Measurements from ENCODE around the gene PLCB4. TPM values are rescaled to one million over a fixed set of nuclear protein-coding genes. Genes with fewer than 3 reads are reported as not detected.

PLCB4 gene
- total RNA-seq, 1 experiment from 2014 or later: not detected

- Histone ChIP-seq H3K27ac (ENCODE audit: low read length) (no peak overlapping the region), H3K4me3 (ENCODE audit: low read length) (no peak overlapping the region), H3K9me3 (ENCODE audit: low read length) (peaks cover 12% of the 10 kb centered on the region), H3K27me3 (ENCODE audit: low read length) (no peaks in the 10 kb centered on the region), H3K4me1 (ENCODE audit: low read length) (no peaks in the 10 kb centered on the region), H3K9me2 (replicated peaks; ENCODE audit: insufficient read depth, low read length) (no peaks in the 10 kb centered on the region), H3K4me2 (ENCODE audit: low read depth, low read length, poor library complexity, severe bottlenecking) (no peak overlapping the region), H4K20me1 (ENCODE audit: insufficient read depth, low read depth, low read length) (no peaks in the 10 kb centered on the region), H2AFZ (ENCODE audit: low read length) (no peak overlapping the region), H3K79me2 (ENCODE audit: low read length) (no peaks in the 10 kb centered on the region), H3K36me3 (ENCODE audit: insufficient read depth, low read length) (no peaks in the 10 kb centered on the region), H3K9ac (ENCODE audit: low read length) (no peak overlapping the region)
- no peak for DNase-seq
Measured at GRCh38 chr20:9207253-9207652, 138.4 kb downstream of the PLCB4 start.

GRCh38 chr20:9210356-9210755 lies 141.5 kb downstream of the PLCB4 start:
- no peaks in the 10 kb centered on the region for H3K79me2 ChIP-seq (ENCODE audit: low read length)
- H3K27ac ChIP-seq (ENCODE audit: low read length): no peak overlapping the region
- no peak overlapping the region for H3K4me3 ChIP-seq (ENCODE audit: low read length)
- DNase-seq: no peak
- no peaks in the 10 kb centered on the region for H3K27me3 ChIP-seq (ENCODE audit: low read length)
- H3K9ac ChIP-seq (ENCODE audit: low read length): no peak overlapping the region
- no peaks in the 10 kb centered on the region for H3K4me1 ChIP-seq (ENCODE audit: low read length)
- no peak overlapping the region for H3K4me2 ChIP-seq (ENCODE audit: low read depth, low read length, poor library complexity, severe bottlenecking)
- H4K20me1 ChIP-seq (ENCODE audit: insufficient read depth, low read depth, low read length): no peaks in the 10 kb centered on the region
- no peaks in the 10 kb centered on the region for H3K36me3 ChIP-seq (ENCODE audit: insufficient read depth, low read length)
- H3K9me3 ChIP-seq (ENCODE audit: low read length): peaks cover 16% of the 10 kb centered on the region
- H2AFZ ChIP-seq (ENCODE audit: low read length): no peak overlapping the region
- no peaks in the 10 kb centered on the region for H3K9me2 ChIP-seq (replicated peaks; ENCODE audit: insufficient read depth, low read length)

GRCh38 chr20:9211016-9211760 lies 142.3 kb downstream of the PLCB4 start:
- no peaks in the 10 kb centered on the region for H3K4me1 ChIP-seq (ENCODE audit: low read length)
- DNase-seq: no peak
- no peak overlapping the region for H3K4me3 ChIP-seq (ENCODE audit: low read length)
- H2AFZ ChIP-seq (ENCODE audit: low read length): no peak overlapping the region
- no peaks in the 10 kb centered on the region for H3K9me2 ChIP-seq (replicated peaks; ENCODE audit: insufficient read depth, low read length)
- H3K4me2 ChIP-seq (ENCODE audit: low read depth, low read length, poor library complexity, severe bottlenecking): no peak overlapping the region
- no peaks in the 10 kb centered on the region for H3K27me3 ChIP-seq (ENCODE audit: low read length)
- no peak overlapping the region for H3K9ac ChIP-seq (ENCODE audit: low read length)
- H3K36me3 ChIP-seq (ENCODE audit: insufficient read depth, low read length): no peaks in the 10 kb centered on the region
- H3K79me2 ChIP-seq (ENCODE audit: low read length): no peaks in the 10 kb centered on the region
- peaks cover 9% of the 10 kb centered on the region; the same call in 1 of the 2 replicates for H3K9me3 ChIP-seq (ENCODE audit: low read length)
- H4K20me1 ChIP-seq (ENCODE audit: insufficient read depth, low read depth, low read length): no peaks in the 10 kb centered on the region
- H3K27ac ChIP-seq (ENCODE audit: low read length): no peak overlapping the region

GRCh38 chr20:9212735-9213134 lies 143.8 kb downstream of the PLCB4 start:
- no peaks in the 10 kb centered on the region for H3K4me1 ChIP-seq (ENCODE audit: low read length)
- no peaks in the 10 kb centered on the region for H3K79me2 ChIP-seq (ENCODE audit: low read length)
- no peak overlapping the region for H3K27ac ChIP-seq (ENCODE audit: low read length)
- no peak overlapping the region for H3K9ac ChIP-seq (ENCODE audit: low read length)
- H2AFZ ChIP-seq (ENCODE audit: low read length): no peak overlapping the region
- DNase-seq: no peak
- H3K36me3 ChIP-seq (ENCODE audit: insufficient read depth, low read length): no peaks in the 10 kb centered on the region
- no peaks in the 10 kb centered on the region for H3K27me3 ChIP-seq (ENCODE audit: low read length)
- no peaks in the 10 kb centered on the region for H4K20me1 ChIP-seq (ENCODE audit: insufficient read depth, low read depth, low read length)
- no peak overlapping the region for H3K4me3 ChIP-seq (ENCODE audit: low read length)
- peaks cover 3% of the 10 kb centered on the region; the same call in 1 of the 2 replicates for H3K9me3 ChIP-seq (ENCODE audit: low read length)
- no peak overlapping the region for H3K4me2 ChIP-seq (ENCODE audit: low read depth, low read length, poor library complexity, severe bottlenecking)
- no peaks in the 10 kb centered on the region for H3K9me2 ChIP-seq (replicated peaks; ENCODE audit: insufficient read depth, low read length)

- DNase-seq: no peak
Measured at GRCh38 chr20:9214685-9215084, 145.8 kb downstream of the PLCB4 start.

GRCh38 chr20:9215539-9215938 lies 146.7 kb downstream of the PLCB4 start:
- Histone ChIP-seq H3K27me3 (ENCODE audit: low read length) (no peaks in the 10 kb centered on the region), H2AFZ (ENCODE audit: low read length) (no peak overlapping the region), H3K4me2 (ENCODE audit: low read depth, low read length, poor library complexity, severe bottlenecking) (no peak overlapping the region), H3K9ac (ENCODE audit: low read length) (no peak overlapping the region), H3K9me3 (ENCODE audit: low read length) (peaks cover 3% of the 10 kb centered on the region; the same call in 1 of the 2 replicates), H3K9me2 (replicated peaks; ENCODE audit: insufficient read depth, low read length) (no peaks in the 10 kb centered on the region), H3K4me1 (ENCODE audit: low read length) (no peaks in the 10 kb centered on the region), H3K4me3 (ENCODE audit: low read length) (no peak overlapping the region), H3K79me2 (ENCODE audit: low read length) (no peaks in the 10 kb centered on the region), H3K27ac (ENCODE audit: low read length) (no peak overlapping the region), H4K20me1 (ENCODE audit: insufficient read depth, low read depth, low read length) (no peaks in the 10 kb centered on the region), H3K36me3 (ENCODE audit: insufficient read depth, low read length) (no peaks in the 10 kb centered on the region)
- DNase-seq: peak; percentile 57

More at GRCh38 chr20:9214685-9215084, 145.8 kb downstream of the PLCB4 start:
- Histone ChIP-seq H3K9me3 (ENCODE audit: low read length) (peaks cover 3% of the 10 kb centered on the region; the same call in 1 of the 2 replicates), H3K79me2 (ENCODE audit: low read length) (no peaks in the 10 kb centered on the region), H3K4me2 (ENCODE audit: low read depth, low read length, poor library complexity, severe bottlenecking) (no peak overlapping the region), H3K9ac (ENCODE audit: low read length) (no peak overlapping the region), H3K4me3 (ENCODE audit: low read length) (no peak overlapping the region), H3K27me3 (ENCODE audit: low read length) (no peaks in the 10 kb centered on the region), H3K27ac (ENCODE audit: low read length) (no peak overlapping the region), H3K4me1 (ENCODE audit: low read length) (no peaks in the 10 kb centered on the region), H4K20me1 (ENCODE audit: insufficient read depth, low read depth, low read length) (no peaks in the 10 kb centered on the region), H3K9me2 (replicated peaks; ENCODE audit: insufficient read depth, low read length) (no peaks in the 10 kb centered on the region), H2AFZ (ENCODE audit: low read length) (no peak overlapping the region), H3K36me3 (ENCODE audit: insufficient read depth, low read length) (no peaks in the 10 kb centered on the region)

- no peaks in the 10 kb centered on the region for H3K79me2 ChIP-seq (ENCODE audit: low read length)
- no peaks in the 10 kb centered on the region for H3K27me3 ChIP-seq (ENCODE audit: low read length)
- H3K9ac ChIP-seq (ENCODE audit: low read length): no peak overlapping the region
- no peak for DNase-seq
- H3K4me2 ChIP-seq (ENCODE audit: low read depth, low read length, poor library complexity, severe bottlenecking): no peak overlapping the region
- no peaks in the 10 kb centered on the region for H3K4me1 ChIP-seq (ENCODE audit: low read length)
- no peaks in the 10 kb centered on the region for H3K9me2 ChIP-seq (replicated peaks; ENCODE audit: insufficient read depth, low read length)
- H3K27ac ChIP-seq (ENCODE audit: low read length): no peak overlapping the region
- H4K20me1 ChIP-seq (ENCODE audit: insufficient read depth, low read depth, low read length): no peaks in the 10 kb centered on the region
- H2AFZ ChIP-seq (ENCODE audit: low read length): no peak overlapping the region
- peaks cover 8% of the 10 kb centered on the region for H3K9me3 ChIP-seq (ENCODE audit: low read length)
- H3K4me3 ChIP-seq (ENCODE audit: low read length): no peak overlapping the region
- H3K36me3 ChIP-seq (ENCODE audit: insufficient read depth, low read length): no peaks in the 10 kb centered on the region
Measured at GRCh38 chr20:9218531-9218961, 149.7 kb downstream of the PLCB4 start.

- no peak overlapping the region for H3K4me2 ChIP-seq (ENCODE audit: low read depth, low read length, poor library complexity, severe bottlenecking)
- H3K27ac ChIP-seq (ENCODE audit: low read length): no peak overlapping the region
- H3K79me2 ChIP-seq (ENCODE audit: low read length): no peaks in the 10 kb centered on the region
Measured at GRCh38 chr20:9220874-9221547, 152.1 kb downstream of the PLCB4 start.

More at GRCh38 chr20:9220874-9221547, 152.1 kb downstream of the PLCB4 start:
- Histone ChIP-seq H4K20me1 (ENCODE audit: insufficient read depth, low read depth, low read length) (no peaks in the 10 kb centered on the region), H3K36me3 (ENCODE audit: insufficient read depth, low read length) (no peaks in the 10 kb centered on the region), H3K4me1 (ENCODE audit: low read length) (no peaks in the 10 kb centered on the region), H3K27me3 (ENCODE audit: low read length) (no peaks in the 10 kb centered on the region), H3K4me3 (ENCODE audit: low read length) (no peak overlapping the region), H3K9me2 (replicated peaks; ENCODE audit: insufficient read depth, low read length) (no peaks in the 10 kb centered on the region), H2AFZ (ENCODE audit: low read length) (no peak overlapping the region), H3K9ac (ENCODE audit: low read length) (no peak overlapping the region), H3K9me3 (ENCODE audit: low read length) (peaks cover 5% of the 10 kb centered on the region; the same call in 1 of the 2 replicates)
- DNase-seq: no peak

All from Karpas-422 (cell line).